PC-9 (cell line): ENCODE results near the gene CIITA.

ENCODE experiments used
- CTCF ChIP-seq: fragments of 200-600 bp; sonication (generic); conservative IDR thresholded peaks from 2 replicates; pipeline ENCODE4 v1.6.1; 2017; ENCODE audit warnings: mixed run types, antibody characterized with exemption, mild to moderate bottlenecking, moderate library complexity
- EZH2 ChIP-seq: fragments of 200-600 bp; sonication (generic); IDR thresholded peaks from 2 replicates; pipeline ENCODE4 v1.8.0; 2017; ENCODE audit warnings: antibody characterized with exemption, low read depth

GRCh38 chr16:10961231-10961630, 84.2 kb downstream of the CIITA start:
- no peak for TF ChIP-seq CTCF
- no peak for TF ChIP-seq EZH2
